Esophagus squamous epithelium (tissue), 5 donors: ENCODE results near the gene RPL28. TPM values are rescaled to one million over a fixed set of nuclear protein-coding genes. Genes with fewer than 3 reads are reported as not detected.

Experiments used
- DNase-seq: peaks from one replicate; lab custom pipeline; 2025; lab: John Stamatoyannopoulos, UW
- H3K27ac ChIP-seq, 4 donors: fragments of 200-600 bp; sonication (generic); one replicate each; pipeline ENCODE4 v1.5.1; 2016 to 2019; ENCODE audit warnings: mild to moderate bottlenecking in 1 of 4
- H3K27me3 ChIP-seq, 4 donors: fragments of 200-600 bp; sonication (generic); 1 replicate in 3 of 4; 2 replicates in 1 of 4; pipeline versions ENCODE4 v1.5.1 to v1.6.0; 2017 to 2021; ENCODE audit warnings: antibody characterized with exemption in 1 of 4
- H3K36me3 ChIP-seq, 3 donors: fragments of 200-600 bp; sonication (generic); one replicate each; pipeline ENCODE4 v1.5.1; 2016 to 2019
- H3K4me1 ChIP-seq, 3 donors: fragments of 200-600 bp; sonication (generic); one replicate each; pipeline ENCODE4 v1.5.1; 2017 to 2019
- H3K4me3 ChIP-seq, 4 donors: fragments of 200-600 bp; sonication (generic); 1 replicate in 3 of 4; 2 replicates in 1 of 4; pipeline ENCODE4 v1.5.1; 2016 to 2019; ENCODE audit warnings: mild to moderate bottlenecking in 2 of 4, moderate library complexity in 1 of 4
- H3K9me3 ChIP-seq, 3 donors: fragments of 200-600 bp; sonication (generic); one replicate each; pipeline ENCODE4 v1.5.1; 2016 to 2019
- POLR2A ChIP-seq, 4 donors: fragments of 450-650 bp; IDR thresholded peaks; one replicate each; pipeline ENCODE4 v1.6.1; 2017; ENCODE audit warnings: antibody characterized with exemption in 4 of 4, mild to moderate bottlenecking in 4 of 4, moderate library complexity in 3 of 4
- WGBS, 2 donors: methylation state at CpG; one replicate each; pipeline ENCODE4 v1.1.5; 2018; 5-methylcytosine and 5-hydroxymethylcytosine counted together
- intact Hi-C: fragments of 100-400 bp; cut with DNase I; formaldehyde crosslinking; loops from one replicate; pipeline ENCODE4 v1.15.0; 2022
- total RNA-seq, 4 donors: library from RNA; depleted of rRNA; stranded (reverse); fragments of >200 nt; gene quantifications; one replicate each; pipeline ENCODE4 v1.1.0, GENCODE V29; 2016
- TF ChIP-seq, protein P1 (sequence below), 6 experiments: fragments of 450-650 bp in 4 of 6; fragments of 200-600 bp in 2 of 6; sonication (generic) in 2 of 6; IDR thresholded peaks; one replicate each; pipeline ENCODE4 v1.5.1; 2016 to 2019; ENCODE audit warnings: antibody characterized with exemption in 6 of 6, mild to moderate bottlenecking in 4 of 6, moderate library complexity in 4 of 6
- donor health status: DM: yes; HTN: yes; CAD: no.

The RPL28 gene
- total RNA-seq, 4 donors from 2014 or later, result 395 to 866 (median 753) TPM

- H3K27me3 ChIP-seq, result peaks cover 10 to 89% (median 20%) of the 10 kb centered on the region in 4 donors
- WGBS, 2 donors, result 1 to 2% methylated on average over 18 to 28 of the region's 72 CpGs
Observed at GRCh38 chr19:55353803-55354697, 31.7 kb upstream of the RPL28 start.

GRCh38 chr19:55354698-55355212 lies 31.0 kb upstream of the RPL28 start, which contains the start of gene COX6B2:
TSS of gene COX6B2 (minus strand) at chr19:55354719. CDS start at chr19:55354521, 198 bp downstream.
- H3K36me3 ChIP-seq, result no peaks in the 10 kb centered on the region
- H3K4me3 ChIP-seq, result peak within 1 kb of the TSS; percentile 18 to 67 (median 46)
- intact Hi-C loops, result no loop called here
- peaks cover 16 to 39% (median 22%) of the 10 kb centered on the region in 3 donors for H3K4me1 ChIP-seq
- H3K27ac ChIP-seq, result peak within 1 kb of the TSS in 2 of 4 donors; percentile 44 to 46
- no CpG with 5 or more reads among the region's 43 CpGs for whole genome bisulfite sequencing, 2 donors
- H3K27me3 ChIP-seq, result peaks cover 10 to 89% (median 20%) of the 10 kb centered on the region in 4 donors
- no peaks in the 10 kb centered on the region for H3K9me3 ChIP-seq
- TF ChIP-seq, protein P1, sequence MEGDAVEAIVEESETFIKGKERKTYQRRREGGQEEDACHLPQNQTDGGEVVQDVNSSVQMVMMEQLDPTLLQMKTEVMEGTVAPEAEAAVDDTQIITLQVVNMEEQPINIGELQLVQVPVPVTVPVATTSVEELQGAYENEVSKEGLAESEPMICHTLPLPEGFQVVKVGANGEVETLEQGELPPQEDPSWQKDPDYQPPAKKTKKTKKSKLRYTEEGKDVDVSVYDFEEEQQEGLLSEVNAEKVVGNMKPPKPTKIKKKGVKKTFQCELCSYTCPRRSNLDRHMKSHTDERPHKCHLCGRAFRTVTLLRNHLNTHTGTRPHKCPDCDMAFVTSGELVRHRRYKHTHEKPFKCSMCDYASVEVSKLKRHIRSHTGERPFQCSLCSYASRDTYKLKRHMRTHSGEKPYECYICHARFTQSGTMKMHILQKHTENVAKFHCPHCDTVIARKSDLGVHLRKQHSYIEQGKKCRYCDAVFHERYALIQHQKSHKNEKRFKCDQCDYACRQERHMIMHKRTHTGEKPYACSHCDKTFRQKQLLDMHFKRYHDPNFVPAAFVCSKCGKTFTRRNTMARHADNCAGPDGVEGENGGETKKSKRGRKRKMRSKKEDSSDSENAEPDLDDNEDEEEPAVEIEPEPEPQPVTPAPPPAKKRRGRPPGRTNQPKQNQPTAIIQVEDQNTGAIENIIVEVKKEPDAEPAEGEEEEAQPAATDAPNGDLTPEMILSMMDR (IDR thresholded peaks at IDR 0.05), result no peak
- no peak for TF ChIP-seq POLR2A (IDR thresholded peaks at IDR 0.05)
- no peak for DNase-seq

More at GRCh38 chr19:55353803-55354697, 31.7 kb upstream of the RPL28 start:
- H3K27ac ChIP-seq, result peak overlapping the region in 1 of 4 donors; percentile 42
- intact Hi-C loops, result no loop called here
- no peak for TF ChIP-seq POLR2A (IDR thresholded peaks at IDR 0.05)
- TF ChIP-seq, protein P1 (IDR thresholded peaks at IDR 0.05), result no peak
- H3K36me3 ChIP-seq, result no peaks in the 10 kb centered on the region
- no peaks in the 10 kb centered on the region for H3K9me3 ChIP-seq
- H3K4me3 ChIP-seq, result peak overlapping the region; percentile 18 to 67 (median 46)
- peaks cover 16 to 39% (median 22%) of the 10 kb centered on the region in 3 donors for H3K4me1 ChIP-seq
- no peak for DNase-seq

- peaks cover 10 to 85% (median 20%) of the 10 kb centered on the region in 4 donors for H3K27me3 ChIP-seq
- no peak for DNase-seq
Observed at GRCh38 chr19:55355213-55355821, 30.4 kb upstream of the RPL28 start.

GRCh38 chr19:55358493-55358892 lies 27.2 kb upstream of the RPL28 start:
- H3K27ac ChIP-seq, result no peak overlapping the region
- intact Hi-C loops, result no loop called here
- 75 to 86% methylated on average over 4 to 7 of the region's 19 CpGs for WGBS, 2 donors
- TF ChIP-seq, protein P1 (IDR thresholded peaks at IDR 0.05), result no peak
- no peak for TF ChIP-seq POLR2A (IDR thresholded peaks at IDR 0.05)
- no peak for DNase-seq
- H3K36me3 ChIP-seq, result no peaks in the 10 kb centered on the region
- no peaks in the 10 kb centered on the region for H3K9me3 ChIP-seq
- H3K4me1 ChIP-seq, result peaks cover 15 to 24% (median 16%) of the 10 kb centered on the region in 3 donors
- no peak overlapping the region for H3K4me3 ChIP-seq
- H3K27me3 ChIP-seq, result peaks cover 0 to 84% (median 2%) of the 10 kb centered on the region in 4 donors

More at GRCh38 chr19:55355213-55355821, 30.4 kb upstream of the RPL28 start:
- Histone ChIP-seq H3K27ac (peak overlapping the region in 2 of 4 donors; percentile 44 to 46), H3K4me1 (peaks cover 16 to 39% (median 22%) of the 10 kb centered on the region in 3 donors), H3K4me3 (no peak overlapping the region), H3K36me3 (no peaks in the 10 kb centered on the region), H3K9me3 (no peaks in the 10 kb centered on the region)
- 13 to 30% methylated on average over 7 to 8 of the region's 13 CpGs for WGBS, 2 donors
- TF ChIP-seq POLR2A (IDR thresholded peaks at IDR 0.05), result no peak
- TF ChIP-seq, protein P1 (IDR thresholded peaks at IDR 0.05), result no peak
- intact Hi-C loops, result no loop called here
